Karpas-422 (cell line): ENCODE results near the gene FAM118B. TPM values are rescaled to one million over a fixed set of nuclear protein-coding genes. Genes with fewer than 3 reads are reported as not detected.

Experiments used
- DNase-seq: peaks from one replicate; pipeline ENCODE4 v3.0.0-alpha.2; 2015
- H2AFZ ChIP-seq: fragments of 200-600 bp; sonication (generic); 2 replicates; pipeline ENCODE4 v1.6.1; 2014; ENCODE audit warnings: antibody characterized with exemption, low read length, mixed read lengths
- H3K27ac ChIP-seq: fragments of 200-600 bp; sonication (generic); 2 replicates; pipeline ENCODE4 v1.5.1; 2014; ENCODE audit warnings: mild to moderate bottlenecking, low read length, moderate library complexity
- H3K27me3 ChIP-seq: fragments of 200-600 bp; sonication (generic); 2 replicates; pipeline ENCODE4 v1.6.1; 2014; ENCODE audit warnings: low read length, mixed read lengths
- H3K36me3 ChIP-seq: fragments of 200-600 bp; sonication (generic); 2 replicates; pipeline ENCODE4 v1.6.1; 2014; ENCODE audit warnings: low read length, mixed read lengths; ENCODE audit not compliant: insufficient read depth
- H3K4me1 ChIP-seq: fragments of 200-600 bp; sonication (generic); 2 replicates; pipeline ENCODE4 v1.6.1; 2014; ENCODE audit warnings: mild to moderate bottlenecking, low read length, mixed read lengths
- H3K4me2 ChIP-seq: fragments of 200-600 bp; sonication (generic); 2 replicates; pipeline ENCODE4 v1.6.1; 2014; ENCODE audit warnings: low read length, low read depth, mild to moderate bottlenecking; ENCODE audit not compliant: poor library complexity, severe bottlenecking
- H3K4me3 ChIP-seq: fragments of 200-600 bp; sonication (generic); 2 replicates; pipeline ENCODE4 v1.5.1; 2014; ENCODE audit warnings: mild to moderate bottlenecking, antibody characterized with exemption, low read length, mixed read lengths
- H3K79me2 ChIP-seq: fragments of 200-600 bp; sonication (generic); 2 replicates; pipeline ENCODE4 v1.6.1; 2014; ENCODE audit warnings: mild to moderate bottlenecking, low read length, mixed read lengths
- H3K9ac ChIP-seq: fragments of 200-600 bp; sonication (generic); 2 replicates; pipeline ENCODE4 v1.6.0; 2014; ENCODE audit warnings: low read length
- H3K9me2 ChIP-seq: fragments of 200-600 bp; sonication (generic), shearing (Covaris generic); replicated peaks from 2 replicates; pipeline ENCODE4 v1.6.0; 2014; ENCODE audit warnings: mild to moderate bottlenecking, low read length, moderate library complexity; ENCODE audit not compliant: insufficient read depth
- H3K9me3 ChIP-seq: fragments of 300-700, 200-600 bp; sonication (generic); 2 replicates; pipeline ENCODE4 v1.6.1; 2014; ENCODE audit warnings: low read length, mixed read lengths
- H4K20me1 ChIP-seq: fragments of 200-600 bp; sonication (generic); 2 replicates; pipeline ENCODE4 v1.6.1; 2014; ENCODE audit warnings: mild to moderate bottlenecking, antibody characterized with exemption, low read length, low read depth; ENCODE audit not compliant: insufficient read depth
- total RNA-seq: library from RNA; depleted of rRNA; stranded (reverse); fragments of >200 nt; shearing (Covaris generic); gene quantifications from 2 replicates; pipeline ENCODE4 v1.2.3, GENCODE V29; 2014; ENCODE audit warnings: low replicate concordance

FAM118B gene
- total RNA-seq, 1 experiment from 2014 or later, result 14.8 TPM

DNA sequence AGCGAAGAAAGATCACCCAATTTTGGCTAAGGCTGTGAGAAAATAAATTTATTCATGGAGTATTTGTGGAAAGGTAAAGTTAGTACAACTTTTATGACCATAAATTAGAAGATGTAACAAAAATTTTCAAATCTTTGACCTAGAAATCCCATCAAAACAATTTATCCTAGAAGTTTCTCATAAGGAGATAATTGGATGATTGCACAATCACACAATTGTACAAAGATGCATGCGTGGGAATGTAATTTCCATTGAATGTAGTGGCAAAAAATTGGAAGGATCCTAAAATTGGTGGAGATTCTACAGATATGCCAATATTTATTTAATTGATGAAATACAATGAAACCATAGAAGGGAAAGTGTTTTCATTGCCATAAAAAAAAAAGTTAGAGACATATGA lies 45.6 kb downstream of the FAM118B start:
- Histone ChIP-seq H2AFZ (no peak overlapping the region), H3K79me2 (no peaks in the 10 kb centered on the region), H3K9me2 (no peaks in the 10 kb centered on the region), H4K20me1 (no peaks in the 10 kb centered on the region), H3K9ac (no peak overlapping the region), H3K4me1 (no peaks in the 10 kb centered on the region), H3K4me2 (no peak overlapping the region), H3K27me3 (no peaks in the 10 kb centered on the region), H3K9me3 (no peaks in the 10 kb centered on the region), H3K4me3 (no peak overlapping the region), H3K27ac (no peak overlapping the region), H3K36me3 (0 out of 2 replicates have a peak, but pooled peaks cover 3% of the 10 kb centered on the region)
- no peak for DNase-seq

DNA sequence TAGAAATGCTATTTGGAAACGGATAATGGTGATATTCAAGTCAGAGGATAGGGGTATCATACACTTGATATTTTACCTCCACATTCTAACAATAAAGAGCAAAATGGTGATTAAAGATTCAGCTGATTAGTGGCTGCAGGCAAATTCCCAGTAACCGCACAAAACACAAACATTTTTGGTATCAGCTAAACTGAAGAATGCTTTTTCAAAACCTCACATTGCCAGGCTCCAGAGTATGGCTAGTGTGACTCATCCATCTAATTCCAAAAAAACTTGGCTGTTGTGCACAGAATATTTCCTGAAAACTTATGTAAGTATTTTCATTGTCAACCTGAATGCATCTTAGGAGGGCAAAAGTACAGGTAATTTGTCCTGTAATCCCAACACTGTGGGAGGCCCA lies 46.2 kb downstream of the FAM118B start:
- no peaks in the 10 kb centered on the region for H3K27me3 ChIP-seq
- H3K4me1 ChIP-seq, result no peaks in the 10 kb centered on the region
- 0 out of 2 replicates have a peak, but pooled peaks cover 3% of the 10 kb centered on the region for H3K36me3 ChIP-seq
- no peak overlapping the region for H3K27ac ChIP-seq
- no peak overlapping the region for H2AFZ ChIP-seq
- H3K4me3 ChIP-seq, result no peak overlapping the region
- H4K20me1 ChIP-seq, result no peaks in the 10 kb centered on the region
- no peaks in the 10 kb centered on the region for H3K79me2 ChIP-seq
- no peak overlapping the region for H3K4me2 ChIP-seq
- no peak for DNase-seq
- H3K9me3 ChIP-seq, result no peaks in the 10 kb centered on the region
- no peaks in the 10 kb centered on the region for H3K9me2 ChIP-seq
- H3K9ac ChIP-seq, result no peak overlapping the region

DNA sequence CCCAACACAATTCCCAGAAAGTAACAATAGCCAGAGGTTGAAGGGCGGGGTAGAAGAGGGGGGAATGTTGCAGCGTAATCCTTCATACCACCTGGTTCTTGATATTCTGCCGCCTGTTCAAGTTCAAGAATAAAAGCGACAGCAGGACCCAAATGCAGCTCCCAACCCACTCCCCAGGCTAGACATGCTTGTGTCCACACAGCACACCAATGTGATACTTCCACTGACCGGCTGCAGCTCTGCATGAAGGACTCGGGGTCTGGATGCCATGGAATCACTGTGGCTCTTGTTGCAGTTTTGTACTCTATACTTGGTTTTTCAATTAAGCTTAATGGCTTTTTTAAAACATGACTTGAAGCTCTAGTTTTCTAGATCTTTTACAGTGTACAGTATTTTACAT lies 50.6 kb downstream of the FAM118B start:
- H3K9me3 ChIP-seq, result no peaks in the 10 kb centered on the region
- no peaks in the 10 kb centered on the region for H4K20me1 ChIP-seq
- no peaks in the 10 kb centered on the region for H3K27me3 ChIP-seq
- no peak overlapping the region for H2AFZ ChIP-seq
- H3K36me3 ChIP-seq, result peaks cover 16% of the 10 kb centered on the region
- no peak overlapping the region for H3K4me3 ChIP-seq
- H3K4me1 ChIP-seq, result peaks cover 1% of the 10 kb centered on the region
- no peaks in the 10 kb centered on the region for H3K9me2 ChIP-seq
- H3K27ac ChIP-seq, result no peak overlapping the region
- peaks cover 6% of the 10 kb centered on the region for H3K79me2 ChIP-seq
- DNase-seq, result no peak
- no peak overlapping the region for H3K9ac ChIP-seq
- no peak overlapping the region for H3K4me2 ChIP-seq

DNA sequence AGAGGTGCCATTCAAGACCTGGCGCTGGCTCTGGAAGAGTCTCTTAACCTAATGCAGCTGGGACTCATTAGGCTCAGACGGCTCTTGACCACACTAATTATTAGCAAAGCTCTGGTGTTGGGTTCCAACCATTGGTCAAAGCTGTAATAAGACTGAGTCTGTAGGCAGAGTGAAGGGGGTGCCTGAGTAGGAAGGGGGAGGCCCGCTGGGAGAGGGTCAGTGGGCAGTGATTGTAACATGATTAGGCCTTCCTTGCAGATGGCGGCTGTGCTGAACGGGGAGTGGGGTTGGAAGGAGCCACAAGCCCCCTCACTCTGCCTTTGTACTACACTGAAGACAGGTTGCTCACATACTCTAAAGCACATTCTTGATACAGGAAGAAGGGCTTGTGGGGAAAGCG lies 51.9 kb downstream of the FAM118B start:
- Histone ChIP-seq H3K9ac (no peak overlapping the region), H3K9me2 (no peaks in the 10 kb centered on the region), H3K9me3 (no peaks in the 10 kb centered on the region), H3K4me1 (peaks cover 9% of the 10 kb centered on the region), H3K36me3 (peaks cover 18% of the 10 kb centered on the region), H3K27ac (no peak overlapping the region), H3K4me2 (no peak overlapping the region), H3K27me3 (no peaks in the 10 kb centered on the region), H4K20me1 (no peaks in the 10 kb centered on the region), H3K4me3 (no peak overlapping the region), H2AFZ (no peak overlapping the region), H3K79me2 (peaks cover 19% of the 10 kb centered on the region)
- no peak for DNase-seq

DNA sequence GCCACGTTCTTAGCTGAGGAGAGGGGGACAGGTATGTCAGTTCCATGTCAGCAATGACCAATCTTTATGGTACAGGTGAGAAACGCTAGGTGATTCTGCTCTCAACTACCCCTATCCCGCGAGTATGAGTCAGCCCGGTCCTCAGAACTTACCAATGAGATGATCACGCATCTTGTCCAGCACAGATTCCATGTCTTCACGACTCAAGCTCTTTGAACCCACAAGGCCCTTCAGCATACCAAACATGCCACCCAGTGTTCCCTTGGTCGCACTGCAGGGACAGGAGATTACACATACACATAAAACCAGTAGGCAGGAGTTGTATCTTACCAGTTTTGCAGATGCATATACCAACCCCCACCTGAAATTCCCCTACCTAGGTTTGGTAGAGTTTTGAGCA lies 54.2 kb downstream of the FAM118B start:
- Histone ChIP-seq H2AFZ (no peak overlapping the region), H3K4me1 (peaks cover 15% of the 10 kb centered on the region), H3K9me2 (no peaks in the 10 kb centered on the region), H3K79me2 (peaks cover 39% of the 10 kb centered on the region), H3K9ac (no peak overlapping the region), H3K36me3 (peaks cover 18% of the 10 kb centered on the region), H3K4me2 (no peak overlapping the region), H3K9me3 (no peaks in the 10 kb centered on the region), H4K20me1 (no peaks in the 10 kb centered on the region), H3K27me3 (no peaks in the 10 kb centered on the region), H3K27ac (no peak overlapping the region), H3K4me3 (no peak overlapping the region)
- DNase-seq, result no peak

DNA sequence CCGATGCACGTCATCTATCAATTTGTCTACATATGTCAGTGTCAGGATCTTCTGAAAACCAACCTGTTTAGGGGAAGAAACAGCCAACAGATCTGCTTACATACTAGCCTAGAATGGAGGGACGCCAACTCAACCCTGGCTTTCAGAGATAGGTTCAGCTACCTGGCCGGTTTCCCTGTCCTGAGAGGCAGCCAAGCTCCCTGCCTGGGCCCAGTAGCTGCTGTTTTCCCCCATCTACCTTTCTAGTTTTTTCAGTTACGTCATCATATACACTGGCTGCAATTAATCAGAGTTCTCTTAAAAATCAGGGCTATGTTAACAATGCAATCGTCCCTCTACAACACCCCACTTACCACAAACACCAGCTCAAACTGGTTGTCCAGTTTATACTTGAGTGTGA lies 56.1 kb downstream of the FAM118B start:
- Histone ChIP-seq H3K9me2 (no peaks in the 10 kb centered on the region), H3K4me2 (peak overlapping the region; percentile 88), H4K20me1 (no peaks in the 10 kb centered on the region), H3K27me3 (no peaks in the 10 kb centered on the region), H3K27ac (no peak overlapping the region; the same call in 1 of the 2 replicates), H3K79me2 (peaks cover 39% of the 10 kb centered on the region), H3K36me3 (peaks cover 18% of the 10 kb centered on the region), H3K4me1 (peaks cover 15% of the 10 kb centered on the region), H2AFZ (no peak overlapping the region), H3K9me3 (no peaks in the 10 kb centered on the region), H3K4me3 (peak overlapping the region; percentile 84), H3K9ac (peak overlapping the region; percentile 83)
- DNase-seq, result no peak

DNA sequence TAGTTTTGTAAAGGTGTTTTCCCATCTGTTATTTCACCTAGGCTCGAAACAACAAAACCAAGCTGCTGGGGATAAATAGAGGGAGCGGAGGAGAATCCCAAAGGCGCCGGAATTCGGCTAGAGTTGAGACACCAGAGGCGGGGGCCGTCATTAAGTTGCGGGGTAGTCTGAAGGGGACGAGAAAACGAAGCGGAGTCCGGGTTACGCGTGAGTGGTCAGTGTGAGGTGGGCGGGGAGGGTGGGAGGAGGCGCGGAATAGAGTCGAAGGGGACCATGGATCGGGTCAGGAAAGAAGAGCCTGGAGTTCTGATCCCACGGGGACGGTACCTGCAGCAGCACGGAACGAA lies 56.8 kb downstream of the FAM118B start:
- H2AFZ ChIP-seq, result no peak overlapping the region
- peak overlapping the region; percentile 83 for H3K9ac ChIP-seq
- H3K9me2 ChIP-seq, result no peaks in the 10 kb centered on the region
- no peaks in the 10 kb centered on the region for H3K9me3 ChIP-seq
- no peak overlapping the region; the same call in 1 of the 2 replicates for H3K27ac ChIP-seq
- peak overlapping the region; percentile 84 for H3K4me3 ChIP-seq
- H3K79me2 ChIP-seq, result peaks cover 39% of the 10 kb centered on the region
- peak overlapping the region; percentile 88 for H3K4me2 ChIP-seq
- peaks cover 18% of the 10 kb centered on the region for H3K36me3 ChIP-seq
- H3K4me1 ChIP-seq, result peaks cover 15% of the 10 kb centered on the region
- no peaks in the 10 kb centered on the region for H4K20me1 ChIP-seq
- no peak for DNase-seq
- H3K27me3 ChIP-seq, result no peaks in the 10 kb centered on the region

DNA sequence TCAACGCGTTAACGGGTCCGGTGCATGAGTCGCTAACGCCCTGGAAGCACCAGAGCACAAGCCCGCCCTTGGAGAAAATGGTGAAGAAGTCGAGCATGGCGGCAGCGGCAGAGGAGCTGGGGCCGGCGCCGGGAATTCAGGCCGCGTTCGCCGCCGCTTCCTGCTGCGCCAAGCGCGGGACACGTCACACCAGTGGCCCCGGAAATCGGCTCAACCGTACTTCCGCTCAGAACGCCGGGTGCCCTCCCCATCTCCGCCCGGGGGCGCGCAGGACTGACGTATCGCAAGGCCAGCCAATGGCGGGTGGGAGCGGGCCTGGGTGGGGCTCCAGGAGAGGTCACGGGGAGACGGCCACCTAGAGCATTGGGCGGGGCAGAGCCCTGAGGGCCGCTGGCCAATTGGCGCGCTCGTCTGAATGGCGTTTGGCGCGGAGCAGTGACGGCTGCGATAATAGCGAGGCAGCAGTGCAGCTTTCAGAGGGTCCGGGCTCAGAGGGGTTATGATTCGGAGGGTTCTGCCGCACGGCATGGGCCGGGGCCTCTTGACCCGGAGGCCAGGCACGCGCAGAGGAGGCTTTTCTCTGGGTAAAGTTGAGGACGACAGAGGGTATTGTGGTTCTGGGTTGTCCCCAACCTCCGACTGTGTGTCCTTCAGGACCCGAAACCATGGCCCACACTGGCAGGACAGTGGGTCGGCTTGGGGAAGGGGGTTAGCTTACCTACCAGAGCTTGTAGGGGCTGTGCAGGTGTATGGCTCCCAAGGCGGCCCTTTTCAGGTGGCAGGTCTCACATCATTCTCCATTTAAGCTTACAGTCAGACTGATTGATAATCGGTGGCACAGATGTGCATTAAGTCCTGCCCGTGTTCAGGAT lies 57.4 kb downstream of the FAM118B start, which contains the start of the genes FOXRED1 and SRPRA:
TSS of gene FOXRED1 (plus strand) at position 447 of the 872 bp plus-strand sequence. CDS start at position 500, 53 bp downstream.
TSS of gene SRPRA (minus strand) at position 188 of the 872 bp plus-strand sequence. CDS start at position 97, 91 bp downstream.
- Histone ChIP-seq H3K79me2 (peaks cover 39% of the 10 kb centered on the region), H3K4me2 (peak within 1 kb of the TSS; percentile 88), H3K27me3 (no peaks in the 10 kb centered on the region), H3K9me2 (no peaks in the 10 kb centered on the region), H2AFZ (no peak within 1 kb of the TSS), H3K4me3 (peak within 1 kb of the TSS; percentile 92), H3K9me3 (no peaks in the 10 kb centered on the region), H3K4me1 (peaks cover 15% of the 10 kb centered on the region), H4K20me1 (no peaks in the 10 kb centered on the region), H3K9ac (peak within 1 kb of the TSS; percentile 88), H3K27ac (no peak within 1 kb of the TSS; the same call in 1 of the 2 replicates), H3K36me3 (peaks cover 18% of the 10 kb centered on the region)
- peak; percentile 98 for DNase-seq
